ENCODE measurements around the gene DMXL2. TPM values are rescaled to one million over a fixed set of nuclear protein-coding genes. Genes with fewer than 3 reads are reported as not detected.

Gene DMXL2
- polyA plus RNA-seq, 1 of the 3 experiments (the other 2 are of a cell fraction): 6.4 TPM

DNA sequence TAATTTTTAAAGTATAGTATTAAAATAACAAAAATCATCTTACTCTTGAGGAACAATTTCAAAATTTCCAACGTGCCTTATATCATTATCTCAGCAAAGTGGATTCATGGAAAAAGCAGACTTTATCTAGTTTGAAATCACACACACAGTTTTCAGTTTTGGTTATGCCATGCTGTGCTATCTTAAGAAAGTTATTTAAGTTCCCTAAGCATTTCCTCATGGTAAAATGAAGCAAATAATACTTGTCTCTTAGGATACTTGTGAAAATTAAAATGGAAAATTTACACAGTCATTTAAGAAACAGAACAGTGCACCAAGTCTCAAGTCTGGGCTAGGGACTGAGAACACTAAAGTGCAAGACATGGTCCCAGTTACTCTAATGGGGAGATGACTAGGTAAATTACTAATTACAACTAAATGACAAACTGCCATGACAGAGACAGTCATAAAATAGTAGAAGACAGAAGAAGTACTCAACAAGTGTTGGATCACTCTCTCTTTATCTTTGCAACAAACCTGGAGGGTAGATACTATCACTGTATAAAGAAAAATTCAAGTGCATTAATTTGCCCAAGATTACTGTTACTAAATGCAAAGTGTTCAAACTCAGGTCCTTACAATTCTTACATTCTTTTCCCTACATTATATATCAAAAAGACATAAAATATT, 44.8 kb downstream of the DMXL2 start:
- Histone ChIP-seq H3K9ac (no peak overlapping the region), H3K9me3 (no peaks in the 10 kb centered on the region), H2AFZ (ENCODE audit: low read depth) (no peak overlapping the region), H3K4me1 (ENCODE audit: control insufficient read depth in 1 of 2, insufficient read depth in 2 of 2, low read depth in 1 of 2, low read length in 1 of 2) (no peaks in the 10 kb centered on the region; a peak in 1 of 4 replicates), H3K9me2 (no peaks in the 10 kb centered on the region), H3F3A (replicated peaks; ENCODE audit: insufficient read depth) (no peaks in the 10 kb centered on the region), H3K27ac (ENCODE audit: low read depth in 2 of 2, low read length in 1 of 2) (no peak overlapping the region), H3K79me2 (ENCODE audit: insufficient read depth) (no peaks in the 10 kb centered on the region), H3K4me3 (ENCODE audit: low read depth in 2 of 2, low read length in 1 of 2) (no peak overlapping the region), H3K4me2 (no peak overlapping the region), H3K27me3 (ENCODE audit: insufficient read depth) (no peaks in the 10 kb centered on the region), H4K20me1 (ENCODE audit: insufficient read depth) (no peaks in the 10 kb centered on the region), H3K36me3 (replicated peaks in 1 of 2; ENCODE audit: control insufficient read depth in 1 of 2, insufficient read depth in 2 of 2, low read length in 1 of 2) (no peaks in the 10 kb centered on the region)
- no peak for DNase-seq
- ChIA-PET CTCF (no interaction called here), POLR2A (no interaction called here)
- WGBS (ENCODE audit: low lambda C conversion rate): 84% methylated on average over 1 of the region's 1 CpG
- TF ChIP-seq, protein P1, sequence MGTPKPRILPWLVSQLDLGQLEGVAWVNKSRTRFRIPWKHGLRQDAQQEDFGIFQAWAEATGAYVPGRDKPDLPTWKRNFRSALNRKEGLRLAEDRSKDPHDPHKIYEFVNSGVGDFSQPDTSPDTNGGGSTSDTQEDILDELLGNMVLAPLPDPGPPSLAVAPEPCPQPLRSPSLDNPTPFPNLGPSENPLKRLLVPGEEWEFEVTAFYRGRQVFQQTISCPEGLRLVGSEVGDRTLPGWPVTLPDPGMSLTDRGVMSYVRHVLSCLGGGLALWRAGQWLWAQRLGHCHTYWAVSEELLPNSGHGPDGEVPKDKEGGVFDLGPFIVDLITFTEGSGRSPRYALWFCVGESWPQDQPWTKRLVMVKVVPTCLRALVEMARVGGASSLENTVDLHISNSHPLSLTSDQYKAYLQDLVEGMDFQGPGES (IDR thresholded peaks at IDR 0.05; ENCODE audit: low read depth, low read length): no peak
- TF ChIP-seq RXRA (IDR thresholded peaks at IDR 0.05; ENCODE audit: borderline replicate concordance, low read depth) (no peak), FOXJ3 (CRISPR knock-in tag; IDR thresholded peaks at IDR 0.05) (no peak)
- TF ChIP-seq, protein P2, sequence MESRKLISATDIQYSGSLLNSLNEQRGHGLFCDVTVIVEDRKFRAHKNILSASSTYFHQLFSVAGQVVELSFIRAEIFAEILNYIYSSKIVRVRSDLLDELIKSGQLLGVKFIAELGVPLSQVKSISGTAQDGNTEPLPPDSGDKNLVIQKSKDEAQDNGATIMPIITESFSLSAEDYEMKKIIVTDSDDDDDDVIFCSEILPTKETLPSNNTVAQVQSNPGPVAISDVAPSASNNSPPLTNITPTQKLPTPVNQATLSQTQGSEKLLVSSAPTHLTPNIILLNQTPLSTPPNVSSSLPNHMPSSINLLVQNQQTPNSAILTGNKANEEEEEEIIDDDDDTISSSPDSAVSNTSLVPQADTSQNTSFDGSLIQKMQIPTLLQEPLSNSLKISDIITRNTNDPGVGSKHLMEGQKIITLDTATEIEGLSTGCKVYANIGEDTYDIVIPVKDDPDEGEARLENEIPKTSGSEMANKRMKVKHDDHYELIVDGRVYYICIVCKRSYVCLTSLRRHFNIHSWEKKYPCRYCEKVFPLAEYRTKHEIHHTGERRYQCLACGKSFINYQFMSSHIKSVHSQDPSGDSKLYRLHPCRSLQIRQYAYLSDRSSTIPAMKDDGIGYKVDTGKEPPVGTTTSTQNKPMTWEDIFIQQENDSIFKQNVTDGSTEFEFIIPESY (IDR thresholded peaks at IDR 0.05; ENCODE audit: borderline replicate concordance, low read depth): no peak

DNA sequence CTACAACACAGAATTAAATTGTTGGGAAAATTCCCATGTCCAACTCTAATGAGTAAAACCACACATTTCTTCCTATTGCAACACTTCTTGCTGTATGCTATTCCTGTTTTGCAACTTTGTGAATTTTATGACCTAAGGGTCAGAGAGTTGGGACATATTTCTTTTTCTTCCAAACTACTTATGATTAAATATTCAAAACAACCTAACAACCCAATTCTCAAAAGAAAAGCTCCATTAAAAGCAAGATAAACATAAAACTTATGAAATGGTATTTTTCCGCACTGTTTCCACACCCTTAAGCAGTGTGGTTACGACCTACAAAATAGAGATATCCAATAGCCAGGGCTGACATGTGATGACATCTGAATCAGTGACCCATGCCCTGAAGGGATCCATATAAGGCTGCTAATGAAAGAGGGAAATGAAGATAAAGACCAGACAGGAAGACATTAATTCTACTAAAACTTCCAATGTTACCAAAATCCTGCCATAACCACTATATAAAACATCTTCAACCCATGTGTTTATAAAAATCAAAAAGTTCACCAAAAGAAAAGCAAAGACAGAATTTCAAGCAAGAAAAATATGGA, 45.6 kb downstream of the DMXL2 start:
- TF ChIP-seq CHD2 (IDR thresholded peaks at IDR 0.05; ENCODE audit: low read length, partially characterized antibody) (no peak), ELF1 (IDR thresholded peaks at IDR 0.05) (no peak), POLR2AphosphoS5 (IDR thresholded peaks at IDR 0.05; ENCODE audit: low read depth, low read length) (no peak), TAF1 (IDR thresholded peaks at IDR 0.05; ENCODE audit: borderline replicate concordance, low read depth, low read length) (no peak), FOSL2 (IDR thresholded peaks at IDR 0.05; ENCODE audit: borderline replicate concordance, low read depth) (no peak), GABPA (IDR thresholded peaks at IDR 0.05; ENCODE audit: low read depth) (no peak), NRF1 (IDR thresholded peaks at IDR 0.05; ENCODE audit: low read depth, low read length) (no peak), RCOR1 (IDR thresholded peaks at IDR 0.05; ENCODE audit: low read length) (no peak), EP300 (IDR thresholded peaks at IDR 0.05; ENCODE audit: borderline replicate concordance in 1 of 2, low read depth in 1 of 2, low read length in 1 of 2) (no peak), GATA2 (CRISPR knock-in tag; IDR thresholded peaks at IDR 0.05) (no peak), EZH2phosphoT487 (IDR thresholded peaks at IDR 0.05; ENCODE audit: borderline replicate concordance, low read depth) (no peak), JUND (IDR thresholded peaks at IDR 0.05) (no peak)
- TF ChIP-seq, protein P3, sequence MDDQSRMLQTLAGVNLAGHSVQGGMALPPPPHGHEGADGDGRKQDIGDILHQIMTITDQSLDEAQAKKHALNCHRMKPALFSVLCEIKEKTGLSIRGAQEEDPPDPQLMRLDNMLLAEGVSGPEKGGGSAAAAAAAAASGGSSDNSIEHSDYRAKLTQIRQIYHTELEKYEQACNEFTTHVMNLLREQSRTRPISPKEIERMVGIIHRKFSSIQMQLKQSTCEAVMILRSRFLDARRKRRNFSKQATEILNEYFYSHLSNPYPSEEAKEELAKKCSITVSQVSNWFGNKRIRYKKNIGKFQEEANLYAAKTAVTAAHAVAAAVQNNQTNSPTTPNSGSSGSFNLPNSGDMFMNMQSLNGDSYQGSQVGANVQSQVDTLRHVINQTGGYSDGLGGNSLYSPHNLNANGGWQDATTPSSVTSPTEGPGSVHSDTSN (IDR thresholded peaks at IDR 0.05): no peak
- TF ChIP-seq, protein P4, sequence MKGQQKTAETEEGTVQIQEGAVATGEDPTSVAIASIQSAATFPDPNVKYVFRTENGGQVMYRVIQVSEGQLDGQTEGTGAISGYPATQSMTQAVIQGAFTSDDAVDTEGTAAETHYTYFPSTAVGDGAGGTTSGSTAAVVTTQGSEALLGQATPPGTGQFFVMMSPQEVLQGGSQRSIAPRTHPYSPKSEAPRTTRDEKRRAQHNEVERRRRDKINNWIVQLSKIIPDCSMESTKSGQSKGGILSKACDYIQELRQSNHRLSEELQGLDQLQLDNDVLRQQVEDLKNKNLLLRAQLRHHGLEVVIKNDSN (IDR thresholded peaks at IDR 0.05; ENCODE audit: borderline replicate concordance, low read depth): no peak
- TF ChIP-seq, protein P5, sequence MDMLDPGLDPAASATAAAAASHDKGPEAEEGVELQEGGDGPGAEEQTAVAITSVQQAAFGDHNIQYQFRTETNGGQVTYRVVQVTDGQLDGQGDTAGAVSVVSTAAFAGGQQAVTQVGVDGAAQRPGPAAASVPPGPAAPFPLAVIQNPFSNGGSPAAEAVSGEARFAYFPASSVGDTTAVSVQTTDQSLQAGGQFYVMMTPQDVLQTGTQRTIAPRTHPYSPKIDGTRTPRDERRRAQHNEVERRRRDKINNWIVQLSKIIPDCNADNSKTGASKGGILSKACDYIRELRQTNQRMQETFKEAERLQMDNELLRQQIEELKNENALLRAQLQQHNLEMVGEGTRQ (IDR thresholded peaks at IDR 0.05; ENCODE audit: borderline replicate concordance, low read depth, low read length): no peak
- no peaks in the 10 kb centered on the region for H3K9me2 ChIP-seq
- no peak overlapping the region for H3K4me2 ChIP-seq
- no peaks in the 10 kb centered on the region for H3F3A ChIP-seq (replicated peaks; ENCODE audit: insufficient read depth)
- no peaks in the 10 kb centered on the region for H3K36me3 ChIP-seq (replicated peaks in 1 of 2; ENCODE audit: control insufficient read depth in 1 of 2, insufficient read depth in 2 of 2, low read length in 1 of 2)
- H3K4me1 ChIP-seq (ENCODE audit: control insufficient read depth in 1 of 2, insufficient read depth in 2 of 2, low read depth in 1 of 2, low read length in 1 of 2): no peaks in the 10 kb centered on the region; a peak in 1 of 4 replicates
- 89% methylated on average over 2 of the region's 2 CpGs for WGBS (ENCODE audit: low lambda C conversion rate)
- H3K9me3 ChIP-seq: no peaks in the 10 kb centered on the region
- H3K27me3 ChIP-seq (ENCODE audit: insufficient read depth): no peaks in the 10 kb centered on the region
- CTCF ChIA-PET: no interaction called here
- H4K20me1 ChIP-seq (ENCODE audit: insufficient read depth): no peaks in the 10 kb centered on the region
- POLR2A ChIA-PET: no interaction called here
- H3K9ac ChIP-seq: no peak overlapping the region
- no peak overlapping the region for H3K27ac ChIP-seq (ENCODE audit: low read depth in 2 of 2, low read length in 1 of 2)
- no peak overlapping the region for H3K4me3 ChIP-seq (ENCODE audit: low read depth in 2 of 2, low read length in 1 of 2)
- no peaks in the 10 kb centered on the region for H3K79me2 ChIP-seq (ENCODE audit: insufficient read depth)
- no peak overlapping the region for H2AFZ ChIP-seq (ENCODE audit: low read depth)
- DNase-seq: no peak

Measured in SK-N-SH (cell line).